ENCODE data around the gene SMAD9.

GRCh38 chr13:36859259-36859658 is 60.8 kb downstream of the SMAD9 start:
- no peak for TF ChIP-seq CTCF (IDR thresholded peaks at IDR 0.05)
- no peak for TF ChIP-seq POLR2A (IDR thresholded peaks at IDR 0.05)

Data from right lobe of liver (tissue), 4 donors.